OCI-LY3 (cell line): ENCODE data around the gene NCAN.

Experiments
- H2AFZ ChIP-seq: fragments of 200-600, 300-600 bp; shearing (Covaris generic); 2 replicates; pipeline ENCODE4 v1.6.0; 2014; ENCODE audit warnings: antibody characterized with exemption, low read depth, low read length
- H3K27ac ChIP-seq: fragments of 200-600, 300-600 bp; sonication (generic); 2 replicates; pipeline ENCODE4 v1.5.1; 2014; ENCODE audit warnings: mild to moderate bottlenecking, low read length, moderate library complexity, mixed read lengths
- H3K27me3 ChIP-seq: fragments of 200-600, 300-600 bp; sonication (generic); 2 replicates; pipeline ENCODE4 v1.6.1; 2014; ENCODE audit warnings: low read depth, low read length, mixed read lengths
- H3K36me3 ChIP-seq: fragments of 200-600, 300-600 bp; sonication (generic); replicated peaks from 2 replicates; pipeline ENCODE3; 2014; ENCODE audit warnings: low read depth, low read length, mixed read lengths
- H3K4me1 ChIP-seq: fragments of 300-600, 200-600 bp; sonication (generic); 2 replicates; pipeline ENCODE4 v1.6.1; 2014; ENCODE audit warnings: low read length, mixed read lengths
- H3K4me2 ChIP-seq: fragments of 200-600, 300-600 bp; sonication (generic); 2 replicates; pipeline ENCODE4 v1.6.1; 2014; ENCODE audit warnings: low read length, mixed read lengths
- H3K4me3 ChIP-seq: fragments of 300-600, 200-600 bp; sonication (generic); 2 replicates; pipeline ENCODE4 v1.5.1; 2014; ENCODE audit warnings: antibody characterized with exemption, mild to moderate bottlenecking, low read length, moderate library complexity
- H3K79me2 ChIP-seq: fragments of 300-600, 200-600 bp; shearing (Covaris generic); 2 replicates; pipeline ENCODE4 v1.6.1; 2014; ENCODE audit warnings: mild to moderate bottlenecking, low read length, mixed read lengths
- H3K9ac ChIP-seq: fragments of 300-600, 200-600 bp; shearing (Covaris generic); 2 replicates; pipeline ENCODE4 v1.6.0; 2014; ENCODE audit warnings: mild to moderate bottlenecking, low read length, moderate library complexity
- H3K9me3 ChIP-seq: fragments of 200-600, 300-600 bp; shearing (Covaris generic); 2 replicates; pipeline ENCODE4 v1.6.1; 2014; ENCODE audit warnings: low read length, mixed read lengths; ENCODE audit not compliant: insufficient read depth
- H4K20me1 ChIP-seq: fragments of 200-600, 300-600 bp; sonication (generic); 2 replicates; pipeline ENCODE4 v1.6.1; 2016; ENCODE audit warnings: low read length, mixed read lengths; ENCODE audit not compliant: insufficient read depth
- EZH2phosphoT487 ChIP-seq: fragments of 200-600 bp; shearing (Covaris generic); IDR thresholded peaks from 2 replicates; pipeline ENCODE4 v1.6.1; 2018; ENCODE audit warnings: antibody characterized with exemption, mixed run types, low read depth
- TF ChIP-seq, protein P1 (sequence below): fragments of 200-600, 300-600 bp; sonication (generic); IDR thresholded peaks from 2 replicates; pipeline ENCODE4 v1.5.1; 2014; ENCODE audit warnings: antibody characterized with exemption, low read length, low read depth

Gene NCAN

DNA sequence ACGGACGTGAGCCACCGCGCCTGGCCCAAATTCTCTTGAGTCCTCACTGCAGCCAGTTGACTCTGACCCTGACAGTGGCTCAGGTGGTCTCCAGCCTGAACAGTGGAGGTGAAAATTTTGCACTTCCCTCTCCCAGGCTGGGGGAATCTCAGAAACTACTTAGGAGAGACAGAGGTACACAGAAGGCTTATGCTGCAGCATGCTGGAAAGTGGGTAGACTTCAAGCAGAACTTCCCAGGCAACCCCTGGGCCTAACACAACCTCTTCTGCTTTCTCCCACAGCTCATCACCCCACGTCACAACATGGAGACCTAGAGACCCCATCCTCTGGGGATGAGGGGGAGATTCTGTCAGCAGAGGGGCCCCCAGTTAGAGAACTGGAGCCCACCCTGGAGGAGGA, 14.4 kb downstream of the NCAN start:
- H3K79me2 ChIP-seq, result no peaks in the 10 kb centered on the region
- no peaks in the 10 kb centered on the region for H3K4me1 ChIP-seq
- no peak overlapping the region for H2AFZ ChIP-seq
- no peak overlapping the region for H3K27ac ChIP-seq
- peaks cover 9% of the 10 kb centered on the region; the same call in 1 of the 2 replicates for H3K27me3 ChIP-seq
- H3K36me3 ChIP-seq, result no peaks in the 10 kb centered on the region
- no peak overlapping the region for H3K9ac ChIP-seq
- no peak overlapping the region for H3K4me2 ChIP-seq
- H4K20me1 ChIP-seq, result no peaks in the 10 kb centered on the region
- H3K4me3 ChIP-seq, result no peak overlapping the region
- no peaks in the 10 kb centered on the region for H3K9me3 ChIP-seq
- TF ChIP-seq EZH2phosphoT487, result no peak
- TF ChIP-seq, protein P1, sequence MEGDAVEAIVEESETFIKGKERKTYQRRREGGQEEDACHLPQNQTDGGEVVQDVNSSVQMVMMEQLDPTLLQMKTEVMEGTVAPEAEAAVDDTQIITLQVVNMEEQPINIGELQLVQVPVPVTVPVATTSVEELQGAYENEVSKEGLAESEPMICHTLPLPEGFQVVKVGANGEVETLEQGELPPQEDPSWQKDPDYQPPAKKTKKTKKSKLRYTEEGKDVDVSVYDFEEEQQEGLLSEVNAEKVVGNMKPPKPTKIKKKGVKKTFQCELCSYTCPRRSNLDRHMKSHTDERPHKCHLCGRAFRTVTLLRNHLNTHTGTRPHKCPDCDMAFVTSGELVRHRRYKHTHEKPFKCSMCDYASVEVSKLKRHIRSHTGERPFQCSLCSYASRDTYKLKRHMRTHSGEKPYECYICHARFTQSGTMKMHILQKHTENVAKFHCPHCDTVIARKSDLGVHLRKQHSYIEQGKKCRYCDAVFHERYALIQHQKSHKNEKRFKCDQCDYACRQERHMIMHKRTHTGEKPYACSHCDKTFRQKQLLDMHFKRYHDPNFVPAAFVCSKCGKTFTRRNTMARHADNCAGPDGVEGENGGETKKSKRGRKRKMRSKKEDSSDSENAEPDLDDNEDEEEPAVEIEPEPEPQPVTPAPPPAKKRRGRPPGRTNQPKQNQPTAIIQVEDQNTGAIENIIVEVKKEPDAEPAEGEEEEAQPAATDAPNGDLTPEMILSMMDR, result no peak

DNA sequence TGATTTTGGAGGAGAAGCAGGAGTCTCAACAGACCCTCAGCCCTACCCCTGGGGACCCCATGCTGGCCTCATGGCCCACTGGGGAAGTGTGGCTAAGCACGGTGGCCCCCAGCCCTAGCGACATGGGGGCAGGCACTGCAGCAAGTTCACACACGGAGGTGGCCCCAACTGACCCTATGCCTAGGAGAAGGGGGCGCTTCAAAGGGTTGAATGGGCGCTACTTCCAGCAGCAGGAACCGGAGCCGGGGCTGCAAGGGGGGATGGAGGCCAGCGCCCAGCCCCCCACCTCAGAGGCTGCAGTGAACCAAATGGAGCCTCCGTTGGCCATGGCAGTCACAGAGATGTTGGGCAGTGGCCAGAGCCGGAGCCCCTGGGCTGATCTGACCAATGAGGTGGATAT, 14.9 kb downstream of the NCAN start:
- Histone ChIP-seq H3K27ac (no peak overlapping the region), H3K4me1 (no peaks in the 10 kb centered on the region), H3K9me3 (no peaks in the 10 kb centered on the region), H3K9ac (no peak overlapping the region), H3K36me3 (no peaks in the 10 kb centered on the region), H4K20me1 (no peaks in the 10 kb centered on the region), H3K79me2 (no peaks in the 10 kb centered on the region), H3K4me2 (no peak overlapping the region), H3K27me3 (peaks cover 9% of the 10 kb centered on the region; the same call in 1 of the 2 replicates), H3K4me3 (no peak overlapping the region), H2AFZ (no peak overlapping the region)
- TF ChIP-seq, protein P1, result no peak
- no peak for TF ChIP-seq EZH2phosphoT487

DNA sequence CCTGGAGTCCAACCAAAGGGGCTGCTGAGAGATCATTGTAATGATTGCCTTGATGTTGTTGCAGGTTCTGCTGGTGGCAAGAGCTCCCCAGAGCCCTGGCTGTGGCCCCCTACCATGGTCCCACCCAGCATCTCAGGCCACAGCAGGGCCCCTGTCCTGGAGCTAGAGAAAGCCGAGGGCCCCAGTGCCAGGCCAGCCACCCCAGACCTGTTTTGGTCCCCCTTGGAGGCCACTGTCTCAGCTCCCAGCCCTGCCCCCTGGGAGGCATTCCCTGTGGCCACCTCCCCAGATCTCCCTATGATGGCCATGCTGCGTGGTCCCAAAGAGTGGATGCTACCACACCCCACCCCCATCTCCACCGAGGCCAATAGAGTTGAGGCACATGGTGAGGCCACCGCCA, 15.5 kb downstream of the NCAN start:
- H3K4me3 ChIP-seq, result no peak overlapping the region
- no peaks in the 10 kb centered on the region for H3K36me3 ChIP-seq
- TF ChIP-seq EZH2phosphoT487, result no peak
- TF ChIP-seq, protein P1, result no peak
- H3K27ac ChIP-seq, result no peak overlapping the region
- no peaks in the 10 kb centered on the region for H3K79me2 ChIP-seq
- no peak overlapping the region for H3K4me2 ChIP-seq
- H3K4me1 ChIP-seq, result no peaks in the 10 kb centered on the region
- peaks cover 9% of the 10 kb centered on the region; the same call in 1 of the 2 replicates for H3K27me3 ChIP-seq
- H4K20me1 ChIP-seq, result no peaks in the 10 kb centered on the region
- no peak overlapping the region for H2AFZ ChIP-seq
- H3K9ac ChIP-seq, result no peak overlapping the region
- H3K9me3 ChIP-seq, result no peaks in the 10 kb centered on the region

DNA sequence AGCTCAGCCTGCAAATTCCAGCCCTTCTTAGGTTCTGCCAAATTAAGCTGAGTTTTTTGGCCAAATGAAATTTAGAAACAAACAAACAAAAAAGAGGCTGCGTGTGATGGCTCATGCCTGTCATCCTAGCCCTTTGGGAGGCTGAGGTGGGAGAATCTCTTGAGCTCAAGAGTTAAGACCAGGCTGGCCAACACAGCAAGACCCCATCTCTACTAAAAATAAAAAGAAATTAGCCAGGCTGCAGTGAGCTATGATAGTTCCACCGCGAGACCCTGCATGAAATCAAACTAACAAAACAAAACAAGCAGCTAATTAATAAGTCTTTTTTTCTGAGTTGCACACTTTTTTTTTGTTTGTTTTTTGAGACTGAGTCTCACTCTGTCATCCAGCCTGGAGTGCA, 17.9 kb downstream of the NCAN start:
- Histone ChIP-seq H3K4me1 (no peaks in the 10 kb centered on the region), H4K20me1 (no peaks in the 10 kb centered on the region), H3K4me2 (no peak overlapping the region), H3K27ac (no peak overlapping the region), H3K9ac (no peak overlapping the region), H2AFZ (no peak overlapping the region), H3K36me3 (no peaks in the 10 kb centered on the region), H3K4me3 (no peak overlapping the region), H3K27me3 (peaks cover 9% of the 10 kb centered on the region; the same call in 1 of the 2 replicates), H3K79me2 (no peaks in the 10 kb centered on the region), H3K9me3 (peaks cover 9% of the 10 kb centered on the region)
- TF ChIP-seq, protein P1, result no peak
- no peak for TF ChIP-seq EZH2phosphoT487
